Karpas-422 (cell line): ENCODE measurements around the gene PRDX6. TPM values are rescaled to one million over a fixed set of nuclear protein-coding genes. Genes with fewer than 3 reads are reported as not detected.
"Not testable (repeated sequence)": the region's sequence is repeated elsewhere in the genome, so short reads cannot be mapped to it uniquely, and the experiment has no call there.

Source experiments
- DNase-seq: peaks from one replicate; pipeline ENCODE4 v3.0.0-alpha.2; 2015
- H2AFZ ChIP-seq: fragments of 200-600 bp; sonication (generic); 2 replicates; pipeline ENCODE4 v1.6.1; 2014; ENCODE audit warnings: antibody characterized with exemption, low read length, mixed read lengths
- H3K27ac ChIP-seq: fragments of 200-600 bp; sonication (generic); 2 replicates; pipeline ENCODE4 v1.5.1; 2014; ENCODE audit warnings: mild to moderate bottlenecking, low read length, moderate library complexity
- H3K27me3 ChIP-seq: fragments of 200-600 bp; sonication (generic); 2 replicates; pipeline ENCODE4 v1.6.1; 2014; ENCODE audit warnings: low read length, mixed read lengths
- H3K36me3 ChIP-seq: fragments of 200-600 bp; sonication (generic); 2 replicates; pipeline ENCODE4 v1.6.1; 2014; ENCODE audit warnings: low read length, mixed read lengths; ENCODE audit not compliant: insufficient read depth
- H3K4me1 ChIP-seq: fragments of 200-600 bp; sonication (generic); 2 replicates; pipeline ENCODE4 v1.6.1; 2014; ENCODE audit warnings: mild to moderate bottlenecking, low read length, mixed read lengths
- H3K4me2 ChIP-seq: fragments of 200-600 bp; sonication (generic); 2 replicates; pipeline ENCODE4 v1.6.1; 2014; ENCODE audit warnings: low read length, low read depth, mild to moderate bottlenecking; ENCODE audit not compliant: poor library complexity, severe bottlenecking
- H3K4me3 ChIP-seq: fragments of 200-600 bp; sonication (generic); 2 replicates; pipeline ENCODE4 v1.5.1; 2014; ENCODE audit warnings: mild to moderate bottlenecking, antibody characterized with exemption, low read length, mixed read lengths
- H3K79me2 ChIP-seq: fragments of 200-600 bp; sonication (generic); 2 replicates; pipeline ENCODE4 v1.6.1; 2014; ENCODE audit warnings: mild to moderate bottlenecking, low read length, mixed read lengths
- H3K9ac ChIP-seq: fragments of 200-600 bp; sonication (generic); 2 replicates; pipeline ENCODE4 v1.6.0; 2014; ENCODE audit warnings: low read length
- H3K9me2 ChIP-seq: fragments of 200-600 bp; sonication (generic), shearing (Covaris generic); replicated peaks from 2 replicates; pipeline ENCODE4 v1.6.0; 2014; ENCODE audit warnings: mild to moderate bottlenecking, low read length, moderate library complexity; ENCODE audit not compliant: insufficient read depth
- H3K9me3 ChIP-seq: fragments of 300-700, 200-600 bp; sonication (generic); 2 replicates; pipeline ENCODE4 v1.6.1; 2014; ENCODE audit warnings: low read length, mixed read lengths
- H4K20me1 ChIP-seq: fragments of 200-600 bp; sonication (generic); 2 replicates; pipeline ENCODE4 v1.6.1; 2014; ENCODE audit warnings: mild to moderate bottlenecking, antibody characterized with exemption, low read length, low read depth; ENCODE audit not compliant: insufficient read depth
- total RNA-seq: library from RNA; depleted of rRNA; stranded (reverse); fragments of >200 nt; shearing (Covaris generic); gene quantifications from 2 replicates; pipeline ENCODE4 v1.2.3, GENCODE V29; 2014; ENCODE audit warnings: low replicate concordance

The PRDX6 gene
- total RNA-seq, 1 experiment from 2014 or later = 232 TPM

DNA sequence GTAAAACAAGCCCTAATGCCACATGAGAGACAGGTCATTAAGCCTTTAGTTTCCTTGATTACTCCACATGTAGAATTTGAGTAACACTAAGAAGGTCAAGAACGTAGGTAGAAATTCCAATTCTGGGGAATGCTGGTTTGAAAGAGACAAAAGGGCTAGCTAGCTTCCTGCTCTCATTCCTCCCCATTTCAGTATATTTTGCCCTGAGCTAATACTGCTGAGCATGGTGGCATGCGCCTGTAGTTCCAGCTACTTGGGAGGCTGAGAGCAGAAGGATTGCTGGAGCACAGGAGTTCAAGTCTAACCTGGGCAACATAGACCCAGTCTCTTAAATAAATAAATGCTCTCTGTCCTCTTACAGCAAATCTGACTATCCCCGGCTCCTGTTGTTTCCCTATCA is 12.8 kb downstream of the PRDX6 start:
- H3K9ac ChIP-seq = no peak overlapping the region
- H3K9me3 ChIP-seq = no peaks in the 10 kb centered on the region
- H2AFZ ChIP-seq = no peak overlapping the region
- H3K79me2 ChIP-seq = no peaks in the 10 kb centered on the region
- H3K4me2 ChIP-seq = no peak overlapping the region
- H3K27me3 ChIP-seq = no peaks in the 10 kb centered on the region
- DNase-seq = no peak
- no peak overlapping the region for H3K27ac ChIP-seq
- H3K9me2 ChIP-seq = no peaks in the 10 kb centered on the region
- H3K4me3 ChIP-seq = no peak overlapping the region
- no peaks in the 10 kb centered on the region for H4K20me1 ChIP-seq
- H3K36me3 ChIP-seq = peaks cover 36% of the 10 kb centered on the region
- no peaks in the 10 kb centered on the region for H3K4me1 ChIP-seq

DNA sequence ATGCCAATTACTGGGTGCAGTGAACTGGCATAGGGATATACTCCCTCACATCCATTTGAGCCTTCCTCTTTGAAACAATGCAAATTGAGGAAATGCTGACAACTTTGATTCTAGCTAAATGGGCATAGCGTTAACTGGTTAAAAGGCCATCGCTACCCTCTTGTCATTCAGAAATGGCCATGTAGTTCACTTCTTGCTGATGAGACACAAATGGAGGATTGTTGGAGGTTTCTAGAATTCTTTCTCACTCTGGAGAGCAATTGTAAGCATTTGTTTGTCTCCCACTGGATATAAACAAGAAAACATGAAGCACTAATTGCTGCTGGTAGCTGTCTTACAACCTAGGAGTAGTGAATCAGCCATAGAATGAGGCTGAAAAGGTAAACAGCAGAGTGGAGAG is 14.4 kb downstream of the PRDX6 start:
- Histone ChIP-seq H3K4me3 (no peak overlapping the region), H4K20me1 (no peaks in the 10 kb centered on the region), H3K9me2 (no peaks in the 10 kb centered on the region), H3K9ac (no peak overlapping the region), H2AFZ (no peak overlapping the region), H3K9me3 (peaks cover 6% of the 10 kb centered on the region; the same call in 1 of the 2 replicates), H3K27ac (no peak overlapping the region), H3K27me3 (no peaks in the 10 kb centered on the region), H3K36me3 (peaks cover 20% of the 10 kb centered on the region), H3K4me1 (no peaks in the 10 kb centered on the region), H3K79me2 (no peaks in the 10 kb centered on the region), H3K4me2 (no peak overlapping the region)
- DNase-seq = no peak

DNA sequence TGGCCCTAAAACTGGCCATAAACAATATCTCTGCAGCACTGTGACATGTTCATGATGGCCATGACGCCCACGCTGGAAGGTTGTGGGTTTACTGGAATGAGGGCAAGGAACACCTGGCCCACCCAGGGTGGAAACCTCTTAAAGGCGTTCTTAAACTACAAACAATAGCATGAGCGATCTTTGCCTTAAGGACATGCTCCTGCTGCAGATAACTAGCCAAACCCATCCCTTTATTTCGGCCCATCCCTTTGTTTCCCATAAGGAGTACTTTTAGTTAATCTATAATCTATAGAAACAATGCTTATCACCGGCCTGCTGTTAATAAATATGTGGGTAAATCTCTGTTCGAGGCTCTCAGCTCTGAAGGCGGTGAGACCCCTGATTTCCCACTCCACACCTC is 16.0 kb downstream of the PRDX6 start:
- H2AFZ ChIP-seq, DNase-seq, H4K20me1 ChIP-seq: not testable (repeated sequence)

DNA sequence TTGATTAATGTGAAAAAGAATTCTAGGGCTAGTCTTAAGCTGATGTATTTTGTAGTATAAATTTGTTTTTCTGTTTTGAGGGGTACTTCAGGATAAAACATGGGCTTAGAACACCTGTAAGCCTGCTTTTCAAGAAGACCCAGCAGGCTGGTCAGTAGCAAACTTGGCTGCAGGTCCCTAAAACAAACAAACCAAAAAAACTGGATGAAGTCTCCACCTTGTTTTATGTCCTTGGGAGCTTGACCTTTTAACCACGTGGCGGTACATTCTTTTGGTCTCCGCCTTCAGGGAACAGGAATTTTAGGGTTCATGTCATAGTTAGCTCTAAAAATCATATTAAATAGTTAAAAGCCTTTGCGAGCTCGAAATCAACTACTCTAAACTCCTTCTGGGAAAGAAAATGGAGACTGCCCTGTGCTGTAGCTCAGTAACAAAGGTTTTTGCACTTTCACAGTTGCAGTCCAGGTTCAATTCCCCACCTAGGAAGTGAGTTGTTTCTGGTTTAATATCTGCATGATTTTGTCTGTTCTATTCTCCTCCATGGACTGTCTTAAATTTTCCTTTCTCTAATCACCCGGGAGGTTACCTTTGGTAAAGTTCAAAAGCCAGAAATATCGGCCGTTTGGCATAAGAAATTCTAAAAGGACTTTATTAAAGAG is 18.6 kb downstream of the PRDX6 start:
- Histone ChIP-seq H3K79me2 (no peaks in the 10 kb centered on the region), H2AFZ (no peak overlapping the region), H3K4me3 (no peak overlapping the region), H3K36me3 (no peaks in the 10 kb centered on the region; the same call in 1 of the 2 replicates), H3K27ac (no peak overlapping the region), H3K4me2 (no peak overlapping the region), H3K9me3 (peaks cover 10% of the 10 kb centered on the region), H3K9ac (no peak overlapping the region), H3K9me2 (no peaks in the 10 kb centered on the region), H3K27me3 (no peaks in the 10 kb centered on the region), H3K4me1 (no peaks in the 10 kb centered on the region), H4K20me1 (no peaks in the 10 kb centered on the region)
- no peak for DNase-seq

More for the DNA sequence above, 16.0 kb downstream of the PRDX6 start:
- H3K4me2 ChIP-seq, H3K4me3 ChIP-seq, H3K27ac ChIP-seq, H3K9ac ChIP-seq, H3K4me1 ChIP-seq, H3K27me3 ChIP-seq, H3K79me2 ChIP-seq, H3K36me3 ChIP-seq, H3K9me2 ChIP-seq: not testable (repeated sequence)
- peaks cover 10% of the 10 kb centered on the region for H3K9me3 ChIP-seq

DNA sequence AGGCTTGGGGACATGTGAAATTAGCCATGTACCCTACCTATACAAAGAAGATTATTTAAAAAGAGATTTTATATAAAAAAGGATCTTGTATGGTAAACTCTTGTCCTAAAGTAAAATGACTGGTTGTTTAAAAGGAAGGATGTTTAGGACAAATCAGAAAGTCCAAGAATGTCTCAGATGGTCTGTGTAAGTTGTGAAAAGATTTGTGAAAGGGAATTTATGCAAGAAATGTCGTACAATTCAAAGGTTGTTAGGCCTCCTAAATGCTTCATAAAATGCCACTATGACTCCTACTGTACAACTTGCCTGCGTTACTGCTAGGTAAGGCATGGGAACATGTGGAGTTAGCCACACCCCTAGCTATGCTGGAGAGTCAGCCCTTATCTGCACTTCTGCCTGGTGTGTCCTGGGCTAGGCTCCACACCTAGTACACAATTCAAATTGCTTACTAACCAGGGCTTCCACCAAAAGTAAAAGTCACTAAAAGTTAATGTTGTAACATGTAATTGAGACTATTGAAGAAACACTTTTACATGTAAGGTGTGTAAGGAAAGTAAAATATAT is 19.7 kb downstream of the PRDX6 start:
- Histone ChIP-seq H3K9me3 (peaks cover 10% of the 10 kb centered on the region), H3K9ac (no peak overlapping the region), H3K27ac (no peak overlapping the region), H3K4me1 (no peaks in the 10 kb centered on the region), H3K4me2 (no peak overlapping the region), H3K4me3 (no peak overlapping the region), H3K79me2 (no peaks in the 10 kb centered on the region), H4K20me1 (no peaks in the 10 kb centered on the region), H3K36me3 (no peaks in the 10 kb centered on the region; the same call in 1 of the 2 replicates), H2AFZ (no peak overlapping the region), H3K27me3 (no peaks in the 10 kb centered on the region), H3K9me2 (no peaks in the 10 kb centered on the region)
- no peak for DNase-seq

DNA sequence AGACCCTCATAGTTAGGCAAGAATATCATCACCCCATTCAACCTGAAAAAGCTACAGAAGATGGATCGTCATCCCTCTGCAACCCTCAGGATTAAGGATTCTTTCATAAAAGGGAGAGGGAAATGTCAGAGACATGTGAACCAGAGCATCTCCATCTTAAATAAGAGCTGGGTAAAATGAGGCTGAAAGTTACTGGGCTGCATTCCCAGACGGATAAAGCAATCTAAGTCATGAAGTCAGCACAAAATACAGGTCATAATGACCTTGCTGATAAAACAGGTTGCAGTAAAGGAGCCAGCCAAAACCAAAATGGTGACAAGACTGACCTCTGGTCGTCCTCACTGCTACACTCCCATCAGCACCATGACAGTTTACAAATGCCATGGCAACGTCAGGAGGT is 22.6 kb downstream of the PRDX6 start:
- Histone ChIP-seq H4K20me1 (no peaks in the 10 kb centered on the region), H3K9me3 (peaks cover 10% of the 10 kb centered on the region), H3K27me3 (no peaks in the 10 kb centered on the region), H3K36me3 (no peaks in the 10 kb centered on the region), H3K4me1 (no peaks in the 10 kb centered on the region), H3K79me2 (no peaks in the 10 kb centered on the region), H3K27ac (no peak overlapping the region), H3K9me2 (no peaks in the 10 kb centered on the region), H3K4me2 (no peak overlapping the region), H3K4me3 (no peak overlapping the region), H2AFZ (no peak overlapping the region), H3K9ac (no peak overlapping the region)
- DNase-seq = no peak

DNA sequence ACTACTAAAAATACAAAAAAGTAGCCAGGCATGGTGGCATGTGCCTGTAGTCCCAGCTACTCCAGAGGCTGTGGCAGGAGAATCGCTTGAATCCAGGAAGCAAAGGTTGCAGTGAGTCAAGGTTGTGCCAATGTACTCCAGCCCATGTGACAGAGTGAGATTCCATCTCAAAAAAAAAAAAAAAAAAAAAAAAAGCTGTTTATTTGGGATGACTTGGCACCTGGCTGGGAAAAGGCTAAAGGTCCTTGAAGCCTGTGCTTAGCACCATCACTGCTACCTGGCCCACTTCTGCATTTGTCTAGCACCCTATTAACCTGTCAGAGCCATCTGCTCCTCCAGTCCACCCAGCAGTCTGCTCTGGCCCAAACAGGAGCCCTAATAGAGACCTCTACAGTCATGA is 25.0 kb downstream of the PRDX6 start:
- no peaks in the 10 kb centered on the region for H3K27me3 ChIP-seq
- H3K4me2 ChIP-seq = no peak overlapping the region
- no peak overlapping the region for H2AFZ ChIP-seq
- H3K4me3 ChIP-seq = no peak overlapping the region
- no peaks in the 10 kb centered on the region for H4K20me1 ChIP-seq
- H3K4me1 ChIP-seq = no peaks in the 10 kb centered on the region
- H3K9me2 ChIP-seq = no peaks in the 10 kb centered on the region
- no peak overlapping the region for H3K27ac ChIP-seq
- no peak for DNase-seq
- H3K9ac ChIP-seq = no peak overlapping the region
- H3K9me3 ChIP-seq = peaks cover under 1% of the 10 kb centered on the region
- no peaks in the 10 kb centered on the region for H3K36me3 ChIP-seq
- H3K79me2 ChIP-seq = no peaks in the 10 kb centered on the region

DNA sequence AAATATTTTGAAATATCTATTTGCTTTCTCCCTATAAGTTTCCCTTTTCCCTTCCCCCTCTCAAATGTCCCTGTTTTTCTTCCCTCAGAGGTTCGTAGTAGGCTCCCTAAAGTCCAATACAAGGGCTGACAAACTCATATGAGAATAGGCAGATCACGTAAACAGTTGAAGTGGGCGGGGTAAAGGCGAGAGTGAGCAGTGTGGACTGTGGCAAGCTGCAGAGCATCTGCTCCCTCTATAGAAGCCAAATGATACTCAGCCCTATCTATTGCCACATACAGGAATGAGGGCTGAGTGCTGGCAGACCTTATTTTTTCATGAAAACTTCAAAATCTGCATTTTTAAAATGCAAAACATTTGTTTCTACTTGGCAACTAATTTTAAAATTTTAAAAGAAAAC is 26.3 kb downstream of the PRDX6 start:
- DNase-seq = no peak
- Histone ChIP-seq H3K4me2 (no peak overlapping the region), H3K4me3 (no peak overlapping the region), H3K27me3 (no peaks in the 10 kb centered on the region), H3K4me1 (no peaks in the 10 kb centered on the region), H3K9me2 (no peaks in the 10 kb centered on the region), H2AFZ (no peak overlapping the region), H4K20me1 (no peaks in the 10 kb centered on the region), H3K9me3 (no peaks in the 10 kb centered on the region), H3K79me2 (no peaks in the 10 kb centered on the region), H3K9ac (no peak overlapping the region), H3K27ac (no peak overlapping the region), H3K36me3 (no peaks in the 10 kb centered on the region)
